HG02571 (cell line): ENCODE results near the gene OSBPL2.

ENCODE experiments used
- ATAC-seq: cut with Tn5 transposase; IDR thresholded peaks from one replicate; pipeline ENCODE4 v1.9.1; 2021; ENCODE audit warnings: mild to moderate bottlenecking, moderate library complexity; ENCODE audit not compliant: unreplicated experiment

Gene OSBPL2

GRCh38 chr20:62308102-62308822, 69.9 kb downstream of the OSBPL2 start:
- no peak for ATAC-seq

GRCh38 chr20:62309198-62309944, 71.0 kb downstream of the OSBPL2 start:
- ATAC-seq: no peak

- no peak for ATAC-seq
These were observed 71.8 kb downstream of the OSBPL2 start for GRCh38 chr20:62309947-62310756.

GRCh38 chr20:62310757-62311121, 72.4 kb downstream of the OSBPL2 start:
- ATAC-seq: no peak

GRCh38 chr20:62311150-62311549, 72.8 kb downstream of the OSBPL2 start:
- ATAC-seq: no peak

GRCh38 chr20:62311832-62312661, 73.7 kb downstream of the OSBPL2 start:
- ATAC-seq: no peak

DNA sequence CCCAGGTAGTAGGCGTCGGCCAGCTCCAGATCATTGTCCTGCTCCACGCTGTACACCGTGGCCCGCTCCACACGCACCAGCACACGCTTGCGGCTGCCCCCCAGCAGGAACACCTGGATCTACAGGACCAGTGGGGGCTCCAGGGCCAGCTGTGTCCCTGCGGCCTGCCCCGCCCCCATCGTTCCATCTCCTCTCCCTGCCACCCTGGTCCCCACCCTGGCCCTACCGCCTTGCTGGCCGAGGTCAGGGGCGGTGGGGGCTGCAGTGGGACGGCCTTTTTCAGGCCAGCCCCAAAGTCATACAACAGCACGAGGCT, 74.3 kb downstream of the OSBPL2 start:
- no peak for ATAC-seq

GRCh38 chr20:62313021-62313420, 74.7 kb downstream of the OSBPL2 start:
- ATAC-seq: no peak

DNA sequence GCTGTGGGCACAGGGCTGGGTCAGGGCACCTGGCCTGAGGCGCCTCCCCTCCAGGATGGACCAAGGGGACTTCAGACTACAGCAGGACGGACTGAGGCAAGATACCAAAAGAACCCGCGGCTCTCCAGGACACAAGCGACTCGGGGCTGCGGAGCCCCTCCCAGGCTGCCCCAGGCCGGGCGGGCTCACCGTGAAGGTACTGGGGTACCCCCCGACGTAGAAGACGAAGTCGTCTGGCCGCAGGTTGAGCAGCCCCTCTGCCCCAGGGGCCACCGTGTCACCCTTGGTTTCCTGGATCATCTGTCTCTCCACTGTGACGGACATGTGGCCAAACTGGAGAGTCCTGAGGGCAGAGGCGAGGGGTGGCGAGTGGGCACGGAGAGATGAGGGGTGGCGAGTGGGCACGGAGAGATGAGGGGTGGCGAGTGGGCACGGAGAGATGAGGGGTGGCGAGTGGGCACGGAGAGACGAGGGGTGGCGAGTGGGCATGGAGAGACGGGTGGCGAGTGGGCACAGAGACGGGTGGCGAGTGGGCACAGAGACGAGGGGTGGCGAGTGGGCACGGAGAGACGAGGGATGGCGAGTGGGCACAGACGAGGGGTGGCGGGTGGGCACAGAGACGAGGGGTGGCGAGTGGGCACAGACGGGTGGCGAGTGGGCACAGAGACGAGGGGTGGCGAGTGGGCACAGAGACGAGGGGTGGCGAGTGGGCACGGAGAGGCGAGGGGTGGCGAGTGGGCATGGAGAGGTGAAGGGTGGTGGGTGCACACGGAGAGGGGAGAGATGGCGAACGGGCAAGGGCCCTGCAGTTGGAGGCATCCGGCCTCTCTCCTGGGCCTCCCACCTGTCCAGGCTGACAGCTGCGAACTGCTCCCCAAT, 75.4 kb downstream of the OSBPL2 start:
- no peak for ATAC-seq

GRCh38 chr20:62314339-62314638, 76.0 kb downstream of the OSBPL2 start:
- ATAC-seq: no peak

GRCh38 chr20:62314711-62315302, 76.5 kb downstream of the OSBPL2 start:
- no peak for ATAC-seq

- ATAC-seq: no peak
These were observed 77.5 kb downstream of the OSBPL2 start for GRCh38 chr20:62315773-62316172.

DNA sequence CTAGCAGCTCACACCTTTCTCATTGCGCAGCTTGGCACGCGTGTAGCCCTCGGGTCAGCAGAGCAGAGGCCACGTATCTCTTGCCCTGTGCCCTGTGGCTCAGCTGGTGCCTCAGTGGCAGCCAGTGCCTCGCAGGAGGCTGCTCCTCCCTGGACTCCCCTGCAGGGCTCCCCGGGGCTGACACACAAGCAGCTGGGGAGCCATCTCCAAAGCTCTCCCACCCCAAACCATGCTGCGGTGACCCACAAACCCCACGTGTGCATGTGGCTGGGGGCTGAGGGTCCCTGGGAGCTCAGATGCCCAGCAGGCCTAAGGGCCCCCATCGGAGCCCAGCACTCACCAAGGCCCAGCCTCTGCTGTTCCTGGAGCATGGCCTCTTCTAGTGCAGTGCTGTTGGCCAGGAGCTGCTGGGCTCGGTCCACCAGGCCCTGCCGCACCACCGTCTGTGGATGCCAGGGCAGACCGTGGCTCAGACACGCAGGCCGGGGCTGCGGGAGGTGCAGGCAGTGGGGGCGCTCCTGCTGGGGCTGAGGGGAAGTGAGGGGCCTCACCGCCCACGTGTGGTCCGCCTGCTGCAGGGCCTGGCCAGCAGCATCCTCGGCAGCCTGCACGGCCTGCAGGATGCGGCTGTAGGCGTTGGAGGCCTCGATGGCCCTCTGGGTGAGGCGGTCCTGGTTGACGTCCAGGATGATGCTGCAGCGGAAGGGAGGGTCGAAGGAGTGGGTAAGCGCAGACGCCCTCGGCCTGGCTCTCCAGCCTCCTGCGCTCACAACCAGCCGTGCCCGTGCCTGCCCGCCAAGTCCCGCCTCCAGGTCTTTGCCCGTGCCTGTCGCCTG, 78.2 kb downstream of the OSBPL2 start:
- no peak for ATAC-seq

DNA sequence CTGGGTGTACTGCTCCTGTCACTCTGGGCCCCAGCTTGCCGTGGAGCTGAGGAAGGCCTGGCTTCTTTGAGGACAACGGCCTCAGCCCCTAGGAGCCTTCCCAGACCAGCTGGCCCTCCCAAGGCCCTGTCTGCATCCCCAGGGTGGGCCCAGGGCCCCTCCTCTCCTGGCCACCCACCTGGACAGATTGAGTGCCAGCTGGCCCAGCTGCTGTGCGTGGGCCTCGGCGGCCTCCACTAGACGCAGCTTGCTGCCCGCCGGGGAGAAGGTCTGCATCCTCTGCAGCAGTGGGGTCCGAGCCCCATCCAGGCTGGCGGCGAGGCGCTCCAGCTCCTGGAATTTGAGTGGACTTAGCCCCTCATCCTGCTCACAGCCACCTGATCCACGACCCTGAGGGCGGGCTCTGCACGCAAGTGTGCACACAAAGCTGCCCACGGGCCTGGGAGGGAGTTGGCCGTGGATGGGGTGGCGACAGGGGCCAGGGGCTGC, 78.9 kb downstream of the OSBPL2 start:
- no peak for ATAC-seq

- no peak for ATAC-seq
These were observed 80.4 kb downstream of the OSBPL2 start for GRCh38 chr20:62318400-62319345.

DNA sequence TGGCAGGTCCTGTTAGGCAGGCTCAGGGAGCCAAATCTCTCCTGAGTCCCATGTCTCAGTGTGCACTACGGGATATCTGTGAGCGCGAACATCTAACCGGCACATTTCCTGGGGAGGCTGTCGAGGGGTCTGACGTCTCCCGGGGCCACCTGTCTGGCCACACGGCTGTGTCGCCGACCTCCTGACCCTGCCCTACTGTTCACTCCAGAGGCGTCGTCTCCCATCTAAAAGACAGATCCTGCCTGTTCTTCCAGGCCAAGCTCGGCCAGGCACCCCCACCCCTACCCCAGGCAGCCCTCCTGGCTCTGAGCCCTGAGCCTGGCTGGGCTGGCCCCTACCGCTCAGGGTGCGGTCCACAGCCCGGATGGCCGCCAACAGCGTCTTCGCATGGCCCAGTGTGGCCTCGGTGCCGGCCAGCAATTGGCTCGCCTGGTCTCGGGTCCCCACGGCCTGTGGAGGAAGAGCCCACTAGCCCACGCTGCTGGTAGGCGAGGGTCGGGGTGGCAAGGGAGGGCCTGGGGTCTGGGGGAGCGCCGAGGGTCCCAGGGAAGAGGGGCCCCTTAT, 81.1 kb downstream of the OSBPL2 start:
- ATAC-seq: no peak

DNA sequence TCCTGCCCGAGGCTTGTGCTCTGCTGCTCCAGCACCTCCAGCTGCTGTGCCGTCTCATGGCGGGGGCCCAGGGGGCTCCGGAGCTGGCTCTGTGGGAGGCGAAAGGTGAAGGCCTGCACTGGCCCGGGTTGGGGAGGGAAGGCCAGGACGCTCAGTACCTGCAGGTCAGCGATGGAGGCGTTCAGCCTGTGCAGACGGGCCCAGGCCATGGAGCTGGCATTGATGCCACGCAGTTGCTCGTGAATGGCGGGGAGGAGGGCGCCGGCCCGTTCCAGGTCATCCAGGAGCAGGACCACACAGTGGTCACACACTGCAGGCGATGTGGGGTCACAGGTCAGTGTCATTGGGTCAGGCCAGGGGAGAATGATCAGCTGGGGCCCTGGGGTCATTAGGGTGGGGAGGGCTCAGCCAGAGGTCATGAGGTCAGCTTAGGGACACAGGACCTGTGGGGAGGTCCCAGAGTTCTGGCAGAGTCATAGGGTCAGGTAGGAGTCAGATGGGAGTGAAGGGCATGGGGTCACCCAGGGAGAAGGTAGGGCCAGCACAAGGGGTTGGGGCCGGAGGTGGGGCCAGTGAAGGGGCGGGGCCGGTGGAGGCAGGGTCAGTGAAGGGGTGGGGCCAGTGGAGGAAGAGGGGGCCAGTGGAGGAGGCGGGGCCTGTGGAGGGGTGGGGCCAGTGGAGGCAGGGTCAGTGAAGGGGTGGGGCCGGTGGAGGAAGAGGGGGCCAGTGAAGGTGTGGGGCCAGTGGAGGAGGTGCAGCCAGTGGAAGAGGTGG, 82.4 kb downstream of the OSBPL2 start:
- no peak for ATAC-seq
